Cerebellar cortex (tissue), 1 donor: ENCODE results near the gene PNLDC1.
A peak's percentile ranks its signal among the peaks of the same experiment; 100 is the strongest.
"Not testable (repeated sequence)": the region's sequence is repeated elsewhere in the genome, so short reads cannot be mapped to it uniquely, and the experiment has no call there.

Experiments
- DNase-seq: peaks from one replicate; pipeline ENCODE4 v3.0.0-alpha.2; 2015; ENCODE audit warnings: low spot score

The PNLDC1 gene

GRCh38 chr6:159778542-159779103, 21.5 kb upstream of the PNLDC1 start:
- no peak for DNase-seq

- no peak for DNase-seq
These were observed 11.8 kb upstream of the PNLDC1 start for GRCh38 chr6:159788276-159788675.

GRCh38 chr6:159788753-159789376, 11.2 kb upstream of the PNLDC1 start:
- DNase-seq, result no peak

GRCh38 chr6:159789377-159790148, 10.5 kb upstream of the PNLDC1 start, which contains the start of gene TCP1:
TCP1 (minus strand) TSS chr6:159789602; CDS start chr6:159789468, 134 bp downstream.
- DNase-seq, result peak; percentile 100

GRCh38 chr6:159790149-159790955, 9.7 kb upstream of the PNLDC1 start, which contains the start of gene MRPL18:
MRPL18 (plus strand) TSS chr6:159790467; CDS start chr6:159790588, 121 bp downstream.
- peak; percentile 99 for DNase-seq

- DNase-seq, result no peak
These were observed 9.0 kb upstream of the PNLDC1 start for GRCh38 chr6:159790956-159791598.

- not testable (repeated sequence) for DNase-seq
These were observed 5.1 kb upstream of the PNLDC1 start for GRCh38 chr6:159794976-159795375.

- no peak for DNase-seq
These were observed 2.5 kb upstream of the PNLDC1 start for GRCh38 chr6:159797554-159797953.

- DNase-seq, result no peak
These were observed 1.9 kb downstream of the PNLDC1 start for GRCh38 chr6:159801935-159802334.

GRCh38 chr6:159804504-159804903, 4.4 kb downstream of the PNLDC1 start:
- DNase-seq, result no peak

GRCh38 chr6:159805440-159806020, 5.5 kb downstream of the PNLDC1 start:
- no peak for DNase-seq

GRCh38 chr6:159806021-159806458, 6.0 kb downstream of the PNLDC1 start:
- DNase-seq, result no peak

- DNase-seq, result no peak
These were observed 7.2 kb downstream of the PNLDC1 start for GRCh38 chr6:159807150-159807858.

GRCh38 chr6:159808647-159809046, 8.6 kb downstream of the PNLDC1 start:
- no peak for DNase-seq

- no peak for DNase-seq
These were observed 9.1 kb downstream of the PNLDC1 start for GRCh38 chr6:159809149-159809548.

- DNase-seq, result no peak
These were observed 13.7 kb downstream of the PNLDC1 start for GRCh38 chr6:159813781-159814180.

- DNase-seq, result no peak
These were observed 15.3 kb downstream of the PNLDC1 start for GRCh38 chr6:159815410-159815809.

- DNase-seq, result not testable (repeated sequence)
These were observed 16.7 kb downstream of the PNLDC1 start for GRCh38 chr6:159816775-159817174.

- no peak for DNase-seq
These were observed 18.1 kb downstream of the PNLDC1 start for GRCh38 chr6:159817951-159818739.

- DNase-seq, result no peak
These were observed 19.0 kb downstream of the PNLDC1 start for GRCh38 chr6:159819098-159819497.
